ENCODE measurements around the gene LSG1.

DNA sequence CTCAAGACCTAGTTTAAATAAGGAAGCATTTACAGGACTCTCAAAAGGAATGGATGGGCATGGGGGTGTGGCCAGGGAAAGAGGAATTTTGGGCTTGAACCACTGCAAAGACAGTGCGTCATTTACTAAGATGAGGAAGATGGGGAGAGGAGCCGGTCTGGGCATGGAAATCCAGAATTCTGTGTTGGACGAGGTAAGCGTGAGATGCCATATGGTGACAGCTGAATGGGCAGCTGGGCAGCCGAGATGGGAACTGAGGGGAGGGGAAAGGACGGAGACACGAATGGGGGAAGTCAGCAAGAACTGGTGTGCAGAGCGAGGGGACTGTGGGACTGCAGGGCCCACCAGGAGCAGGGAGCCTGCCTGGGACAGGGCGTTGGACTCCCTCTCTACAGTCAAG, 63.0 kb downstream of the LSG1 start:
- TF ChIP-seq, protein P1, sequence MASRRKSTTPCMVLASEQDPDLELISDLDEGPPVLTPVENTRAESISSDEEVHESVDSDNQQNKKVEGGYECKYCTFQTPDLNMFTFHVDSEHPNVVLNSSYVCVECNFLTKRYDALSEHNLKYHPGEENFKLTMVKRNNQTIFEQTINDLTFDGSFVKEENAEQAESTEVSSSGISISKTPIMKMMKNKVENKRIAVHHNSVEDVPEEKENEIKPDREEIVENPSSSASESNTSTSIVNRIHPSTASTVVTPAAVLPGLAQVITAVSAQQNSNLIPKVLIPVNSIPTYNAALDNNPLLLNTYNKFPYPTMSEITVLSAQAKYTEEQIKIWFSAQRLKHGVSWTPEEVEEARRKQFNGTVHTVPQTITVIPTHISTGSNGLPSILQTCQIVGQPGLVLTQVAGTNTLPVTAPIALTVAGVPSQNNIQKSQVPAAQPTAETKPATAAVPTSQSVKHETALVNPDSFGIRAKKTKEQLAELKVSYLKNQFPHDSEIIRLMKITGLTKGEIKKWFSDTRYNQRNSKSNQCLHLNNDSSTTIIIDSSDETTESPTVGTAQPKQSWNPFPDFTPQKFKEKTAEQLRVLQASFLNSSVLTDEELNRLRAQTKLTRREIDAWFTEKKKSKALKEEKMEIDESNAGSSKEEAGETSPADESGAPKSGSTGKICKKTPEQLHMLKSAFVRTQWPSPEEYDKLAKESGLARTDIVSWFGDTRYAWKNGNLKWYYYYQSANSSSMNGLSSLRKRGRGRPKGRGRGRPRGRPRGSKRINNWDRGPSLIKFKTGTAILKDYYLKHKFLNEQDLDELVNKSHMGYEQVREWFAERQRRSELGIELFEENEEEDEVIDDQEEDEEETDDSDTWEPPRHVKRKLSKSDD (conservative IDR thresholded peaks at IDR 0.05; ENCODE audit: low read length), result no peak
- TF ChIP-seq, protein P2, sequence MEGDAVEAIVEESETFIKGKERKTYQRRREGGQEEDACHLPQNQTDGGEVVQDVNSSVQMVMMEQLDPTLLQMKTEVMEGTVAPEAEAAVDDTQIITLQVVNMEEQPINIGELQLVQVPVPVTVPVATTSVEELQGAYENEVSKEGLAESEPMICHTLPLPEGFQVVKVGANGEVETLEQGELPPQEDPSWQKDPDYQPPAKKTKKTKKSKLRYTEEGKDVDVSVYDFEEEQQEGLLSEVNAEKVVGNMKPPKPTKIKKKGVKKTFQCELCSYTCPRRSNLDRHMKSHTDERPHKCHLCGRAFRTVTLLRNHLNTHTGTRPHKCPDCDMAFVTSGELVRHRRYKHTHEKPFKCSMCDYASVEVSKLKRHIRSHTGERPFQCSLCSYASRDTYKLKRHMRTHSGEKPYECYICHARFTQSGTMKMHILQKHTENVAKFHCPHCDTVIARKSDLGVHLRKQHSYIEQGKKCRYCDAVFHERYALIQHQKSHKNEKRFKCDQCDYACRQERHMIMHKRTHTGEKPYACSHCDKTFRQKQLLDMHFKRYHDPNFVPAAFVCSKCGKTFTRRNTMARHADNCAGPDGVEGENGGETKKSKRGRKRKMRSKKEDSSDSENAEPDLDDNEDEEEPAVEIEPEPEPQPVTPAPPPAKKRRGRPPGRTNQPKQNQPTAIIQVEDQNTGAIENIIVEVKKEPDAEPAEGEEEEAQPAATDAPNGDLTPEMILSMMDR (IDR thresholded peaks at IDR 0.05 in 2 of 3, conservative IDR thresholded peaks at IDR 0.05 in 1 of 3; ENCODE audit: insufficient read depth in 2 of 3, low read depth in 1 of 3, low read length in 3 of 3), result no peak
- TF ChIP-seq HDGF (IDR thresholded peaks at IDR 0.05) (no peak), POLR2AphosphoS5 (IDR thresholded peaks at IDR 0.05; ENCODE audit: control insufficient read depth, insufficient read depth, low read depth, low read length) (no peak), NCOR1 (IDR thresholded peaks at IDR 0.05) (no peak), EP300 (IDR thresholded peaks at IDR 0.05; ENCODE audit: low read length) (no peak), SMC3 (conservative IDR thresholded peaks at IDR 0.05; ENCODE audit: insufficient read depth, low read depth, low read length) (no peak), POLR2G (IDR thresholded peaks at IDR 0.05; ENCODE audit: low read depth, low read length) (no peak), NR3C1 (CRISPR knock-in tag; IDR thresholded peaks at IDR 0.05) (no peak), FOXM1 (IDR thresholded peaks at IDR 0.05; ENCODE audit: low read depth) (no peak), FOXM1 (CRISPR knock-in tag; IDR thresholded peaks at IDR 0.05; ENCODE audit: low read depth) (no peak), GTF2F1 (IDR thresholded peaks at IDR 0.05; ENCODE audit: low read depth, low read length) (no peak)
- TF ChIP-seq, protein P3, sequence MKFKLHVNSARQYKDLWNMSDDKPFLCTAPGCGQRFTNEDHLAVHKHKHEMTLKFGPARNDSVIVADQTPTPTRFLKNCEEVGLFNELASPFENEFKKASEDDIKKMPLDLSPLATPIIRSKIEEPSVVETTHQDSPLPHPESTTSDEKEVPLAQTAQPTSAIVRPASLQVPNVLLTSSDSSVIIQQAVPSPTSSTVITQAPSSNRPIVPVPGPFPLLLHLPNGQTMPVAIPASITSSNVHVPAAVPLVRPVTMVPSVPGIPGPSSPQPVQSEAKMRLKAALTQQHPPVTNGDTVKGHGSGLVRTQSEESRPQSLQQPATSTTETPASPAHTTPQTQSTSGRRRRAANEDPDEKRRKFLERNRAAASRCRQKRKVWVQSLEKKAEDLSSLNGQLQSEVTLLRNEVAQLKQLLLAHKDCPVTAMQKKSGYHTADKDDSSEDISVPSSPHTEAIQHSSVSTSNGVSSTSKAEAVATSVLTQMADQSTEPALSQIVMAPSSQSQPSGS (CRISPR knock-in tag; IDR thresholded peaks at IDR 0.05), result no peak
- TF ChIP-seq, protein P4, sequence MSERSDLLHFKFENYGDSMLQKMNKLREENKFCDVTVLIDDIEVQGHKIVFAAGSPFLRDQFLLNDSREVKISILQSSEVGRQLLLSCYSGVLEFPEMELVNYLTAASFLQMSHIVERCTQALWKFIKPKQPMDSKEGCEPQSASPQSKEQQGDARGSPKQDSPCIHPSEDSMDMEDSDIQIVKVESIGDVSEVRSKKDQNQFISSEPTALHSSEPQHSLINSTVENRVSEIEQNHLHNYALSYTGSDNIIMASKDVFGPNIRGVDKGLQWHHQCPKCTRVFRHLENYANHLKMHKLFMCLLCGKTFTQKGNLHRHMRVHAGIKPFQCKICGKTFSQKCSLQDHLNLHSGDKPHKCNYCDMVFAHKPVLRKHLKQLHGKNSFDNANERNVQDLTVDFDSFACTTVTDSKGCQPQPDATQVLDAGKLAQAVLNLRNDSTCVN (CRISPR knock-in tag; IDR thresholded peaks at IDR 0.05), result no peak
- TF ChIP-seq, protein P5, sequence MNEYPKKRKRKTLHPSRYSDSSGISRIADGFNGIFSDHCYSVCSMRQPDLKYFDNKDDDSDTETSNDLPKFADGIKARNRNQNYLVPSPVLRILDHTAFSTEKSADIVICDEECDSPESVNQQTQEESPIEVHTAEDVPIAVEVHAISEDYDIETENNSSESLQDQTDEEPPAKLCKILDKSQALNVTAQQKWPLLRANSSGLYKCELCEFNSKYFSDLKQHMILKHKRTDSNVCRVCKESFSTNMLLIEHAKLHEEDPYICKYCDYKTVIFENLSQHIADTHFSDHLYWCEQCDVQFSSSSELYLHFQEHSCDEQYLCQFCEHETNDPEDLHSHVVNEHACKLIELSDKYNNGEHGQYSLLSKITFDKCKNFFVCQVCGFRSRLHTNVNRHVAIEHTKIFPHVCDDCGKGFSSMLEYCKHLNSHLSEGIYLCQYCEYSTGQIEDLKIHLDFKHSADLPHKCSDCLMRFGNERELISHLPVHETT (CRISPR knock-in tag; conservative IDR thresholded peaks at IDR 0.05 in 1 of 2, IDR thresholded peaks at IDR 0.05 in 1 of 2), result no peak

All from K562 (cell line).